Duodenal mucosa (tissue), 2 donors: ENCODE measurements around the gene CACNA2D3.

ENCODE experiments used
- H3K27ac ChIP-seq: one replicate; pipeline ENCODE4 v1.7.0; 2013; ENCODE audit warnings: low read depth, low read length
- H3K27me3 ChIP-seq, 2 donors: one replicate each; pipeline ENCODE4 v1.7.0; 2013; ENCODE audit warnings: low read length in 2 of 2, control low read depth in 1 of 2; ENCODE audit not compliant: insufficient read depth in 2 of 2, control insufficient read depth in 1 of 2
- H3K36me3 ChIP-seq, 2 donors: one replicate each; pipeline ENCODE4 v1.7.0; 2013; ENCODE audit warnings: low read length in 2 of 2, control low read depth in 1 of 2; ENCODE audit not compliant: insufficient read depth in 2 of 2, control insufficient read depth in 1 of 2
- H3K4me1 ChIP-seq, 2 donors: one replicate each; pipeline ENCODE4 v1.7.0; 2013; ENCODE audit warnings: low read length in 2 of 2, control low read depth in 1 of 2; ENCODE audit not compliant: insufficient read depth in 2 of 2, control insufficient read depth in 1 of 2
- H3K4me3 ChIP-seq, 2 donors: one replicate each; pipeline ENCODE4 v1.7.0; 2013; ENCODE audit warnings: low read length in 2 of 2, low read depth in 1 of 2
- H3K9ac ChIP-seq, 2 donors: one replicate each; pipeline ENCODE4 v1.7.0; 2013; ENCODE audit warnings: low read length in 2 of 2, low read depth in 1 of 2
- H3K9me3 ChIP-seq, 2 donors: one replicate each; pipeline ENCODE4 v1.7.0; 2013; ENCODE audit warnings: low read length in 2 of 2, control low read depth in 1 of 2; ENCODE audit not compliant: control insufficient read depth in 1 of 2

The CACNA2D3 gene

DNA sequence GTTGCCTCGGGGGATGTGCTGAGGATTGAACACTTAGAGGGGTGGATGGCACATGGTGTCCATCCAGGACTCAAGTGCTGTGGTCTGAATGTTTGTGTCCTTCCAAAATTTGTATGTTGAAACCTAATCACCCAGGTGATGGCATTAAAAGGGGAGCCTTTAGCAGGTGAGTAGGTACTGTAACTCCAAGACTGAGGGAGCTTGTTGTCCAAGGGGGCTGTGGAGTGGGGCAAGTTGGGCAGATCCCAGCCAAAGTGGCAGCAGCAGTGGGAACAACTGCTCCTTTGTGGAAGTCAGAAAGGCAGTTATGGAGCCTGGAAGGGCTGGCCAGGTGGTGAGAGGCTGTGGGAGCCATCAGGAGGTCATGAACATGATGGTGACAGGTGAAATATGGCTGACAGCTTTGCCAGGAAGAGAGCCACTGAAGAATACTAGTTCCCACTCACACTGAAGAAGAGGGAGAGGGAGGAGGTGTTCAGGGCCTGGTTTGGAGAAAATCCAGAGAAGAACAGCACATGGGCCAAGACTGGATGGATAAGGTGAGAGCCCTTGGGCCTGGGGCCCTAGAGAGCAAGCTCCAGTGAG lies 385.6 kb downstream of the CACNA2D3 start:
- Histone ChIP-seq H3K4me3 (no peak overlapping the region), H3K27me3 (no peaks in the 10 kb centered on the region), H3K4me1 (no peaks in the 10 kb centered on the region), H3K9me3 (no peaks in the 10 kb centered on the region), H3K9ac (no peak overlapping the region), H3K36me3 (no peaks in the 10 kb centered on the region), H3K27ac (no peak overlapping the region)

GRCh38 chr3:54510506-54510905 lies 388.2 kb downstream of the CACNA2D3 start:
- no peaks in the 10 kb centered on the region for H3K27me3 ChIP-seq
- no peak overlapping the region for H3K9ac ChIP-seq
- no peak overlapping the region for H3K4me3 ChIP-seq
- no peaks in the 10 kb centered on the region for H3K9me3 ChIP-seq
- no peak overlapping the region for H3K27ac ChIP-seq
- H3K36me3 ChIP-seq: no peaks in the 10 kb centered on the region
- H3K4me1 ChIP-seq: no peaks in the 10 kb centered on the region

GRCh38 chr3:54511766-54512365 lies 389.5 kb downstream of the CACNA2D3 start:
- no peaks in the 10 kb centered on the region for H3K4me1 ChIP-seq
- H3K4me3 ChIP-seq: no peak overlapping the region
- no peak overlapping the region for H3K27ac ChIP-seq
- no peaks in the 10 kb centered on the region for H3K36me3 ChIP-seq
- no peaks in the 10 kb centered on the region for H3K9me3 ChIP-seq
- H3K27me3 ChIP-seq: no peaks in the 10 kb centered on the region
- no peak overlapping the region for H3K9ac ChIP-seq

- no peaks in the 10 kb centered on the region for H3K4me1 ChIP-seq
- no peaks in the 10 kb centered on the region for H3K36me3 ChIP-seq
- no peak overlapping the region for H3K27ac ChIP-seq
- no peaks in the 10 kb centered on the region for H3K9me3 ChIP-seq
- H3K4me3 ChIP-seq: no peak overlapping the region
- no peaks in the 10 kb centered on the region for H3K27me3 ChIP-seq
- no peak overlapping the region for H3K9ac ChIP-seq
Observed at GRCh38 chr3:54514006-54514405, 391.7 kb downstream of the CACNA2D3 start.

- Histone ChIP-seq H3K4me3 (no peak overlapping the region), H3K4me1 (no peaks in the 10 kb centered on the region), H3K9me3 (no peaks in the 10 kb centered on the region), H3K27ac (no peak overlapping the region), H3K36me3 (no peaks in the 10 kb centered on the region), H3K27me3 (no peaks in the 10 kb centered on the region), H3K9ac (no peak overlapping the region)
Observed at GRCh38 chr3:54514416-54514815, 392.1 kb downstream of the CACNA2D3 start.

- H3K36me3 ChIP-seq: no peaks in the 10 kb centered on the region
- no peaks in the 10 kb centered on the region for H3K9me3 ChIP-seq
- no peak overlapping the region for H3K9ac ChIP-seq
- no peaks in the 10 kb centered on the region for H3K4me1 ChIP-seq
- H3K27ac ChIP-seq: no peak overlapping the region
- H3K4me3 ChIP-seq: no peak overlapping the region
- H3K27me3 ChIP-seq: no peaks in the 10 kb centered on the region
Observed at GRCh38 chr3:54515441-54516213, 393.3 kb downstream of the CACNA2D3 start.

DNA sequence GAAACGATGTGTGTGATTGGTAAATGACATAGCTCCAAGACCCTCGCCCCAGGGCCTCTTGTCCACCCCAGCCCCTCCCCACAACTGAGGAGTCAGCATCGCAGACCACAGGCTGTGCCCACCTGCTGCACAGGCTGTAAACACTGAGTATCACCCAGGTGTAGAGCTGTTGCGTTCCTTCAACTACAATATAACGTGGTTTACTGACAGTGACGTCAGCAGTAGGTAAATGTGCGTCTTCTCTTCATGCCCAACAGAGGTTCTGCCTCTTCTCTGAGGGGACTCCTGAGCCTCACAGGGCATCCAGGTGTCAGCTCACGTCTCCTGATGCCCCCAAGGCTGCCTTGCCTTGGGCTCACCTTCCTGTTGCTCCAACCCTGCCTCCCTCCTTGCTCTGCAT lies 395.1 kb downstream of the CACNA2D3 start:
- Histone ChIP-seq H3K4me1 (no peaks in the 10 kb centered on the region), H3K36me3 (no peaks in the 10 kb centered on the region), H3K27me3 (no peaks in the 10 kb centered on the region), H3K9me3 (no peaks in the 10 kb centered on the region), H3K4me3 (no peak overlapping the region), H3K27ac (no peak overlapping the region), H3K9ac (no peak overlapping the region)

DNA sequence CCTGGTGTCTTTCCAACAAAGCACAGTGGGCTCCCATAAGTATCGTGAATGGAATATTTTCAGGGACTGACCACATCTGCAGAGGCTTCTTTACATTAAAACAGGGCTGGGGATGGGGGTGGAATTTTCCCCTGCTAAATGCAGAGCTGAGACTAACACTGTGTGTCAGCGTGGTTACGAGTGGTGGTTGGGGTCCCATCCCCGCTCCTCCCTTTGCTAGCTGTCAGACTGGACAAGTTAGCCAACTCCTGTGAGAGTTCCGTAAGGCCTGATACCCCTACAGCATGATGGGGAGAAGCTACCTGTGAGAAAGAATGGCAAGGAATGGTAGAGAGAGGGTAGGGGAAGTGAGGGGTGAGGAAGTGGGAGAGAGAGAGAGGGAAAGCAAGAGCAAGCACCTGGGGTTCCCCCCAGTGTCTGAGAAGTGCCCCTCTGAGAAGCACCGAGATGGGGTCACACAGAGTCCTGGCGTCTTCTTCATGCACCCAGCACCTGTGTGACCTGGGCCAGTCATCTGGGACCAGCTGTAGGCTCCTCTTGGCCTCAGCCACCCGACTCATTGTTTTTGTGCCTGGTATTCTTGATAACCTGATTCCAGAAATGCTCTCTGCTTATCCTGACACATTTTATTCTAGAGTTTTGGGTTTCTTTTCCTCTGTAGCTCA lies 395.8 kb downstream of the CACNA2D3 start:
- Histone ChIP-seq H3K9me3 (no peaks in the 10 kb centered on the region), H3K27me3 (no peaks in the 10 kb centered on the region), H3K9ac (no peak overlapping the region), H3K4me3 (no peak overlapping the region), H3K27ac (no peak overlapping the region), H3K4me1 (no peaks in the 10 kb centered on the region), H3K36me3 (no peaks in the 10 kb centered on the region)

GRCh38 chr3:54519493-54519892 lies 397.1 kb downstream of the CACNA2D3 start:
- no peaks in the 10 kb centered on the region for H3K36me3 ChIP-seq
- H3K27me3 ChIP-seq: no peaks in the 10 kb centered on the region
- no peaks in the 10 kb centered on the region for H3K9me3 ChIP-seq
- H3K4me1 ChIP-seq: no peaks in the 10 kb centered on the region
- no peak overlapping the region for H3K9ac ChIP-seq
- H3K4me3 ChIP-seq: no peak overlapping the region
- no peak overlapping the region for H3K27ac ChIP-seq

- H3K9me3 ChIP-seq: no peaks in the 10 kb centered on the region
- H3K27me3 ChIP-seq: no peaks in the 10 kb centered on the region
- H3K4me1 ChIP-seq: no peaks in the 10 kb centered on the region
- no peak overlapping the region for H3K9ac ChIP-seq
- no peaks in the 10 kb centered on the region for H3K36me3 ChIP-seq
- no peak overlapping the region for H3K27ac ChIP-seq
- H3K4me3 ChIP-seq: no peak overlapping the region
Observed at GRCh38 chr3:54520060-54520459, 397.7 kb downstream of the CACNA2D3 start.
